Pancreas (tissue), 10 donors: ENCODE measurements around the gene CPOX. TPM values are rescaled to one million over a fixed set of nuclear protein-coding genes. Genes with fewer than 3 reads are reported as not detected.
A peak's percentile ranks its signal among the peaks of the same experiment; 100 is the strongest.

Experiments
- ATAC-seq, 4 donors: fragments of 200-7000 bp; cut with Tn5 transposase; one replicate each; pipeline versions ENCODE4 v1.8.0 to v1.9.1; 2020; ENCODE audit warnings: mild to moderate bottlenecking in 4 of 4, moderate library complexity in 4 of 4
- DNase-seq, 6 donors: peaks; one replicate each; pipeline ENCODE4 v3.0.0-alpha.2; 2020
- FAIRE-seq: peaks from 2 replicates; lab custom pipeline; 2012; peaks lifted over from hg19 to GRCh38; lab: Jason Lieb, UNC
- H3K27ac ChIP-seq, 4 donors: fragments of 200-600 bp; sonication (generic); 1 replicate in 3 of 4; 2 replicates in 1 of 4; pipeline versions ENCODE4 v1.5.0 to v1.8.0; 2020
- H3K27me3 ChIP-seq, 4 donors: fragments of 200-600 bp; one replicate each; pipeline ENCODE4 v1.8.0; 2021
- H3K36me3 ChIP-seq, 3 donors: fragments of 200-600 bp; sonication (generic) in 1 of 3; one replicate each; pipeline versions ENCODE4 v1.5.0 to v1.8.0; 2020 to 2021
- H3K4me1 ChIP-seq, 3 donors: fragments of 200-600 bp; one replicate each; pipeline ENCODE4 v1.8.0; 2021
- H3K4me3 ChIP-seq, 4 donors: fragments of 200-600 bp; sonication (generic) in 2 of 4; one replicate each; pipeline versions ENCODE4 v1.5.0 to v1.8.0; 2020 to 2021
- H3K9me3 ChIP-seq, 4 donors: fragments of 200-600 bp; one replicate each; pipeline ENCODE4 v1.8.0; 2021
- WGBS, 2 donors: extraction: QIAGEN DNeasy Blood & Tissue Kit; methylation state at CpG; one replicate each; pipeline ENCODE4 v1.1.7; 2013; 5-methylcytosine and 5-hydroxymethylcytosine counted together
- intact Hi-C, 3 donors: fragments of 100-400 bp; cut with DNase I; formaldehyde crosslinking; loops; one replicate each; pipeline versions ENCODE4 v1.11.1 to v1.14.2; 2022
- polyA plus RNA-seq, 2 donors: library from polyadenylated mRNA; stranded (reverse); fragments of 200-250 nt; gene quantifications; one replicate each; pipeline ENCODE4 v1.2.3, GENCODE V29; 2013
- total RNA-seq, 6 donors: library from RNA; stranded (reverse); fragmentation: NEBNext Ultra II Directional in 4 of 6; extraction: Animal tissue kit (Norgen Biotek cat#: 25700) in 4 of 6; gene quantifications; one replicate each; pipeline versions ENCODE4 v1.2.1 to v1.2.4, GENCODE V29; 2021 to 2023
- TF ChIP-seq, protein P1 (sequence below), 4 donors: fragments of 200-600 bp; sonication (generic) in 3 of 4; IDR thresholded peaks; one replicate each; pipeline versions ENCODE4 v1.5.0 to v1.8.0; 2021; ENCODE audit warnings: antibody characterized with exemption in 4 of 4
- donor health status: healthy with polysubstance abuse.
- donor health status: DM: no; HTN: no; CAD: no; lungs with moderate emphysema.
- donor health status: DM: no; HTN: no; CAD: no.
- donor health status: control.
- donor health status: control.
- donor health status: Bipolar disorder and iron deficiency.
- donor health status: DM: yes; HTN: yes; CAD: no.
- donor health status: DM: no; HTN: no; CAD: no.
- donor health status: DM: no; HTN: no; CAD: no.
- donor health status: DM: yes; HTN: yes; CAD: no.

The CPOX gene
- total and polyA plus RNA-seq, 8 donors = 4.1 to 9.8 (median 5.9) TPM

DNA sequence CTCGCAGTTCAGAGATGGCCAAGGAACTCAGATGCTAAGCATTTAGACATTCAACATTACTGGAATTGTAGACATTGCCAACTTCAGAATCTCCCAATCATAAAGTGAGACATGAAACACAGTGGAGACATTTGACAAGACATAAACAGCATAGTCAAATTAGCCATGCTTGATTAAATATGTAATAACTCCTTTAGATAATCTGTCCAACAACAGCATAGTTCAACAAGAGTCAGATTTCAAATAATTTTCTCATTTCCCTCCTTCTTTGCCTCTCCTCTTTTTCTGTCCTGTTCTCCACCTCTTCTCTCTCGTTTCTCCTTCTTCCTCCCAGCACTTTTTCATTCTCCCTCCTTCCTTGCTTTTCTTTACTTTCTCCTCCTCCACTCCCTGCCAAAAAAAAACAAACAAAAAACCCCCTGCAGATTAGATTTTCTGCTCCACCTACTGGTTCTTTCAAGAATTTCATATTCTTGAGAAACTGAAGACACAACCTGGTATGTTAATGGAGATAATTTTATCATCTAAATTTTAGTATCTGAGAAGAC, 20.2 kb downstream of the CPOX start:
- no peak overlapping the region for H3K27ac ChIP-seq
- H3K9me3 ChIP-seq = no peaks in the 10 kb centered on the region
- no peaks in the 10 kb centered on the region for H3K4me1 ChIP-seq
- TF ChIP-seq, protein P1, sequence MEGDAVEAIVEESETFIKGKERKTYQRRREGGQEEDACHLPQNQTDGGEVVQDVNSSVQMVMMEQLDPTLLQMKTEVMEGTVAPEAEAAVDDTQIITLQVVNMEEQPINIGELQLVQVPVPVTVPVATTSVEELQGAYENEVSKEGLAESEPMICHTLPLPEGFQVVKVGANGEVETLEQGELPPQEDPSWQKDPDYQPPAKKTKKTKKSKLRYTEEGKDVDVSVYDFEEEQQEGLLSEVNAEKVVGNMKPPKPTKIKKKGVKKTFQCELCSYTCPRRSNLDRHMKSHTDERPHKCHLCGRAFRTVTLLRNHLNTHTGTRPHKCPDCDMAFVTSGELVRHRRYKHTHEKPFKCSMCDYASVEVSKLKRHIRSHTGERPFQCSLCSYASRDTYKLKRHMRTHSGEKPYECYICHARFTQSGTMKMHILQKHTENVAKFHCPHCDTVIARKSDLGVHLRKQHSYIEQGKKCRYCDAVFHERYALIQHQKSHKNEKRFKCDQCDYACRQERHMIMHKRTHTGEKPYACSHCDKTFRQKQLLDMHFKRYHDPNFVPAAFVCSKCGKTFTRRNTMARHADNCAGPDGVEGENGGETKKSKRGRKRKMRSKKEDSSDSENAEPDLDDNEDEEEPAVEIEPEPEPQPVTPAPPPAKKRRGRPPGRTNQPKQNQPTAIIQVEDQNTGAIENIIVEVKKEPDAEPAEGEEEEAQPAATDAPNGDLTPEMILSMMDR (IDR thresholded peaks at IDR 0.05) = no peak
- ATAC-seq (no peak), DNase-seq (no peak), FAIRE-seq (peak; percentile 34)
- no peaks in the 10 kb centered on the region for H3K36me3 ChIP-seq
- WGBS, 2 donors = 40 to 45% methylated on average over 2 of the region's 2 CpGs
- intact Hi-C loops = no loop called here
- no peak overlapping the region for H3K4me3 ChIP-seq
- no peaks in the 10 kb centered on the region for H3K27me3 ChIP-seq

DNA sequence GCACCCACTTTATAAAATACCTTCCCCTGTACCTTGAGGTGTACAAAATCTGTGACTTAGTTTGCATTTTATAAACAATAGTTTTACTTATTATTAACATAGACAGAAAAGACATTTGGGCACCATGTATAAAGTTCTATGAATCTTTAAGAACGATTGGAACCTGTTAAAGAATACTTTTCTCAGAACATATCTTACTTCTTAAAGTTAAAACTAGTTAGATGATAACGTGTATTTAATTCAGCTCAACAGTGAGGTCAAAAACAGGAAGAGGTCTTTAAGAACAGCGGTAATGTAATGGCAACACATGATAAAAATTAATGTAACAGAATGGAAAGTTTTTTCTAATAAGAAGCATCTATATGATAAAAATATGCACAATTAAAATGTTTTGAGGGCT, 25.0 kb downstream of the CPOX start:
- Histone ChIP-seq H3K4me1 (no peaks in the 10 kb centered on the region), H3K27me3 (no peaks in the 10 kb centered on the region), H3K27ac (no peak overlapping the region), H3K4me3 (no peak overlapping the region), H3K9me3 (no peaks in the 10 kb centered on the region), H3K36me3 (no peaks in the 10 kb centered on the region)
- DNase-seq (no peak), FAIRE-seq (peak; percentile 26), ATAC-seq (no peak)
- intact Hi-C loops = no loop called here
- 67 to 71% methylated on average over 3 of the region's 3 CpGs for WGBS, 2 donors
- TF ChIP-seq, protein P1 (IDR thresholded peaks at IDR 0.05) = no peak

DNA sequence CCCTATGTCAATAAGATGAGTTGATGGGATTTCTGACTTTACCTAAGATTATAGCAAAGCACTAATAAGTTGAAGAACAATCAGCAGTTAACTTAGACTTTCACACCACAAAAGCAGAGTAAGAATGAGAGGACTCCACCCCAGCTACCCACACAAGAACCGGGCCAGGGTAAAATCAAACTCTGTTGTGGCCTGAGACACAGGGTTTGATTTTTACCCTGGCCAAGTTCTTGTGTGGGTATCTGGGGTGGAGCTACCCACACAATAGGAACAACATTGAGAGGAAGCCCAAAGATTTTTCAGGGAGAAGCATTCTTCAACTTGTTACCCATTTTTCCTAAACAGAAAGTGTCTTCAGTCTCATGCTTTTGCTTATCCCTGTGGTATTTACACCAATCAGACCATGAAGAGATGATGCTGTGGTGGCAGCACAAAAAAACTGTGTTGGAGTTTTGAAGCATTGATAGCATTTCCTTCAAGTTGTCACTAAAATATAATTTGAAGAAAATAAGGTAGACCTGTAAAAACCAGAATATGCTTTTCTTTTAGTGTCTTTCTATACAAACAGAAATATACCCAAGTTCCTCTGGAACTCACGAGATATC, 25.6 kb downstream of the CPOX start:
- 59 to 74% methylated on average over 2 of the region's 2 CpGs for WGBS, 2 donors
- no peaks in the 10 kb centered on the region for H3K9me3 ChIP-seq
- no peak overlapping the region for H3K4me3 ChIP-seq
- no peaks in the 10 kb centered on the region for H3K36me3 ChIP-seq
- no peak for ATAC-seq
- intact Hi-C loops = no loop called here
- no peak for DNase-seq
- no peaks in the 10 kb centered on the region for H3K4me1 ChIP-seq
- H3K27me3 ChIP-seq = no peaks in the 10 kb centered on the region
- TF ChIP-seq, protein P1 (IDR thresholded peaks at IDR 0.05) = no peak
- no peak overlapping the region for H3K27ac ChIP-seq
- no peak for FAIRE-seq

DNA sequence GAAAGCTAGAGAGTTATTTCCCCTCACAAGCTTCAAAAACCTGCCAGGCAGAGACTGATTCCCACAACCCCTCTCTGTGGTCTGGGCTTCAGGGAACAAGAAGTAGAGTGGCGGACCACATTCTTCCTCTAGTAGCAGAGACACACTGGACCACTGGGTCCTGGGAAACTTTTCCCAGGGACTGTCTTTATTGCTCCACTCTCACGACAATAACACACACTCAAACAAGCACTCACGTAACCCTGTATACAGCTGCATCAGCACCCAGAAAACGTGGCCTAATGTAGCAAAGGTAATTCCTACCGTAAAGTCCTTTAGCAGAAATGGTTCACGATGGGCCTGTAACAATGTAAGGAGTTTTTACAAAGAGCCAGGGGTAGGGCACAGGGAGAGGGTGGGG, 27.6 kb downstream of the CPOX start:
- H3K4me3 ChIP-seq = no peak overlapping the region
- no peak for ATAC-seq
- H3K4me1 ChIP-seq = no peaks in the 10 kb centered on the region
- TF ChIP-seq, protein P1 (IDR thresholded peaks at IDR 0.05) = no peak
- H3K27me3 ChIP-seq = no peaks in the 10 kb centered on the region
- intact Hi-C loops = no loop called here
- 74 to 85% methylated on average over 6 of the region's 6 CpGs for WGBS, 2 donors
- no peak overlapping the region for H3K27ac ChIP-seq
- no peaks in the 10 kb centered on the region for H3K36me3 ChIP-seq
- DNase-seq = no peak
- no peak for FAIRE-seq
- H3K9me3 ChIP-seq = no peaks in the 10 kb centered on the region

DNA sequence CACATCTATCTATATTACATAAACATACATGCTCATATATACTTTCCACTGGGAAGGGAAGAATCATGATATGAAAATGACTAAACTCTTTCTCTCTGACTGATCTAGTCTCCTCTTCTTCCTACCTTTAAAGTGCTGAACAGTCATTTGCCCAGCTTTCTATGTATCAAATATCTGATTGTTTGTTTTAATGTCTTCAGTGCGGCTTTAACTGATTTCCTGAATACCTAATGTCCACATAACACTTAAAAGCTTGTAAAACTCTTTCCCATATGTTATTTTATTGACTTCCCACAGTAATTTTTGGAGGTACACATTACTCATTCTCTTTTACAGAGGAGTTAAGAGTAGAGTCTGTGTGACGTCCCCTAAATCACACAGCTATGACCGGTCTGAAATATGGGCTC, 28.2 kb downstream of the CPOX start:
- H3K4me3 ChIP-seq = no peak overlapping the region
- no peak overlapping the region for H3K27ac ChIP-seq
- TF ChIP-seq, protein P1 (IDR thresholded peaks at IDR 0.05) = no peak
- FAIRE-seq (no peak), ATAC-seq (no peak), DNase-seq (no peak)
- 45 to 65% methylated on average over 3 of the region's 3 CpGs for WGBS, 2 donors
- H3K4me1 ChIP-seq = no peaks in the 10 kb centered on the region
- no peaks in the 10 kb centered on the region for H3K36me3 ChIP-seq
- H3K27me3 ChIP-seq = no peaks in the 10 kb centered on the region
- no peaks in the 10 kb centered on the region for H3K9me3 ChIP-seq
- intact Hi-C loops = no loop called here
